GM19438 (cell line): ENCODE data around the gene VGLL4.
"Not testable (repeated sequence)": the region's sequence is repeated elsewhere in the genome, so short reads cannot be mapped to it uniquely, and the experiment has no call there.

Source experiments
- ATAC-seq: cut with Tn5 transposase; IDR thresholded peaks from one replicate; pipeline ENCODE4 v1.9.1; 2021; ENCODE audit warnings: low read depth; ENCODE audit not compliant: unreplicated experiment

Gene VGLL4

GRCh38 chr3:11589706-11590105, 54.0 kb downstream of the VGLL4 start:
- ATAC-seq: no peak

- no peak for ATAC-seq
These were observed 55.0 kb downstream of the VGLL4 start for GRCh38 chr3:11588755-11589154.

- ATAC-seq: no peak
These were observed 55.4 kb downstream of the VGLL4 start for GRCh38 chr3:11588338-11588737.

GRCh38 chr3:11587766-11588165, 55.9 kb downstream of the VGLL4 start:
- ATAC-seq: no peak

- no peak for ATAC-seq
These were observed 59.1 kb downstream of the VGLL4 start for GRCh38 chr3:11584570-11584969.

- ATAC-seq: no peak
These were observed 60.1 kb downstream of the VGLL4 start for GRCh38 chr3:11583638-11584046.

- ATAC-seq: no peak
These were observed 60.5 kb downstream of the VGLL4 start for GRCh38 chr3:11583235-11583634.

- ATAC-seq: peak; percentile 65
These were observed 61.3 kb downstream of the VGLL4 start for GRCh38 chr3:11582191-11582968.

GRCh38 chr3:11581237-11582190, 62.2 kb downstream of the VGLL4 start:
- ATAC-seq: peak; percentile 7

- no peak for ATAC-seq
These were observed 63.1 kb downstream of the VGLL4 start for GRCh38 chr3:11580645-11581044.

GRCh38 chr3:11578169-11578568, 65.5 kb downstream of the VGLL4 start:
- ATAC-seq: no peak

GRCh38 chr3:11576453-11576852, 67.3 kb downstream of the VGLL4 start:
- no peak for ATAC-seq

GRCh38 chr3:11575677-11576076, 68.0 kb downstream of the VGLL4 start:
- no peak for ATAC-seq

GRCh38 chr3:11574981-11575669, 68.6 kb downstream of the VGLL4 start:
- ATAC-seq: no peak

- ATAC-seq: not testable (repeated sequence)
These were observed 71.1 kb downstream of the VGLL4 start for GRCh38 chr3:11572660-11573059.

- ATAC-seq: no peak
These were observed 72.8 kb downstream of the VGLL4 start for GRCh38 chr3:11570789-11571495.

GRCh38 chr3:11570251-11570650, 73.5 kb downstream of the VGLL4 start:
- no peak for ATAC-seq

GRCh38 chr3:11569156-11569741, 74.5 kb downstream of the VGLL4 start:
- no peak for ATAC-seq

GRCh38 chr3:11568503-11569155, 75.1 kb downstream of the VGLL4 start:
- no peak for ATAC-seq
